Stomach (tissue), 9 donors: Measurements from ENCODE around the gene NOS1. TPM values are rescaled to one million over a fixed set of nuclear protein-coding genes. Genes with fewer than 3 reads are reported as not detected.

Experiments
- DNase-seq, 2 donors: peaks; one replicate each; pipeline versions ENCODE4 v3.0.0 to v3.0.0-alpha.2; 2013 to 2019
- H3K27ac ChIP-seq, 5 donors: fragments of 200-600 bp in 4 of 5; sonication (generic) in 4 of 5; one replicate each; pipeline ENCODE4 v1.5.1; 2013 to 2019; ENCODE audit warnings: mild to moderate bottlenecking in 1 of 5, moderate library complexity in 1 of 5
- H3K27me3 ChIP-seq, 3 donors: fragments of 200-600 bp; sonication (generic); one replicate each; pipeline ENCODE4 v1.5.1; 2017 to 2019; ENCODE audit warnings: mixed run types in 1 of 3
- H3K36me3 ChIP-seq, 4 donors: fragments of 200-600 bp; sonication (generic); 1 replicate in 3 of 4; 2 replicates in 1 of 4; pipeline ENCODE4 v1.5.1; 2016 to 2019
- H3K4me1 ChIP-seq, 4 donors: fragments of 200-600 bp; sonication (generic); one replicate each; pipeline ENCODE4 v1.5.1; 2016 to 2019
- H3K4me3 ChIP-seq, 4 donors: fragments of 200-600 bp; sonication (generic) in 3 of 4; one replicate each; pipeline ENCODE4 v1.5.1; 2016 to 2019; ENCODE audit warnings: mild to moderate bottlenecking in 1 of 4
- H3K9me3 ChIP-seq, 4 donors: fragments of 200-600 bp; sonication (generic); one replicate each; pipeline ENCODE4 v1.5.1; 2016 to 2019
- CTCF ChIP-seq, 7 experiments: fragments of 450-650 bp in 4 of 7; fragments of 200-600 bp in 3 of 7; sonication (generic) in 3 of 7; IDR thresholded peaks; one replicate each; pipeline ENCODE4 v1.5.1; 2016 to 2019; ENCODE audit warnings: antibody characterized with exemption in 7 of 7, control low read depth in 2 of 7, mild to moderate bottlenecking in 1 of 7
- EP300 ChIP-seq: sonication (generic); formaldehyde crosslinking; IDR thresholded peaks from one replicate; pipeline ENCODE4 v1.6.1; 2017; ENCODE audit warnings: antibody characterized with exemption
- POLR2A ChIP-seq, 4 donors: fragments of 450-650 bp; IDR thresholded peaks; one replicate each; pipeline ENCODE4 v1.6.1; 2016; ENCODE audit warnings: antibody characterized with exemption in 4 of 4, control low read depth in 2 of 4, mild to moderate bottlenecking in 1 of 4, moderate library complexity in 1 of 4
- POLR2AphosphoS5 ChIP-seq, 3 donors: sonication (generic); formaldehyde crosslinking; IDR thresholded peaks; one replicate each; pipeline ENCODE4 v1.6.1; 2016; ENCODE audit warnings: antibody characterized with exemption in 3 of 3
- WGBS, 5 donors: extraction: QIAGEN DNeasy Blood & Tissue Kit in 3 of 5; methylation state at CpG; one replicate each; pipeline versions ENCODE4 v1.1.5 to v1.1.7; 2013 to 2018; 5-methylcytosine and 5-hydroxymethylcytosine counted together
- intact Hi-C: fragments of 100-400 bp; cut with DNase I; formaldehyde crosslinking; loops from one replicate; pipeline ENCODE4 v1.15.1; 2023; ENCODE audit warnings: low total_unique reads
- polyA plus RNA-seq, 3 donors: library from polyadenylated mRNA; stranded (reverse); fragments of 200-250 nt; gene quantifications; one replicate each; pipeline ENCODE4 v1.2.3, GENCODE V29; 2013
- total RNA-seq, 5 donors: library from RNA; depleted of rRNA; stranded (reverse); fragments of >200 nt; gene quantifications; one replicate each; pipeline versions ENCODE4 v1.1.0 to v1.2.3, GENCODE V29; 2014 to 2016
- donor health status: healthy with polysubstance abuse.
- donor health status: Bipolar disorder and iron deficiency.
- donor health status: healthy.

Gene NOS1
- total and polyA plus RNA-seq, 8 donors, result 0.15 to 3.1 (median 0.29) TPM; not detected in 3

DNA sequence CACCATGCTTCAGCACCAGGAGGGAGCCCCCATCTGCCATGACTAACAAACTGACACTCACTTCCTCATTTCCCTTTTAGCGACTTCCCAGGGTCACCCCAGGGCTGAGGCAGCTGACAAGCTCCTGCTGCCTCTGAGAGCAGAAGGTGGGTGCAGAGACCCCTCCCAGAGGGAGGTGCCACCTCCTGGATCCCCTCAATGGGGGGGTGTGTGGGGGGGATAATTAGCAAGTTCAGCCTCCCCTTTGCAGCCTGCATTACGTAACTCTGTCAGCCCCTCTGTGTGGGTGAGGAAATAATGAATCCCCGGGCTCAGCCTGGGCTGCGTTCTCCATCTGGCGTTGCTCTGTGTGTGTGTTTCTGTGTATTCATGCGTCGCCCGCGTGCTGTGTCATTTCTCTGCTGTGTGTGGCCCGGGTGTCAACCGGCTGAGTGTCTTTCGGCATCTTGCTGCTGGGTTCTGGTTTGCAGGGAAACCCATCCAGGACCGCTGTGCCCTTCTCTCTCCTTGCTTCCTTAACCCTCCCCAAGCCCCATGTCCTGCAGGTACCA, 28.0 kb downstream of the NOS1 start:
- no peak overlapping the region for H3K4me3 ChIP-seq
- intact Hi-C loops, result no loop called here
- TF ChIP-seq CTCF (IDR thresholded peaks at IDR 0.05) (no peak), POLR2A (IDR thresholded peaks at IDR 0.05) (no peak), POLR2AphosphoS5 (IDR thresholded peaks at IDR 0.05) (no peak), EP300 (no peak)
- peaks cover 0 to 66% (median 12%) of the 10 kb centered on the region in 3 donors for H3K27me3 ChIP-seq
- peaks cover 0 to 9% (median 3%) of the 10 kb centered on the region in 4 donors for H3K4me1 ChIP-seq
- no peaks in the 10 kb centered on the region for H3K36me3 ChIP-seq
- peak in 1 of 2 donors; percentile 31 for DNase-seq
- no peaks in the 10 kb centered on the region for H3K9me3 ChIP-seq
- H3K27ac ChIP-seq, result no peak overlapping the region
- WGBS, 5 donors, result 17 to 37% (median 32%) methylated on average over 6 to 13 of the region's 13 CpGs

- TF ChIP-seq POLR2AphosphoS5 (IDR thresholded peaks at IDR 0.05) (no peak), POLR2A (IDR thresholded peaks at IDR 0.05) (no peak), CTCF (IDR thresholded peaks at IDR 0.05) (no peak), EP300 (no peak)
- Histone ChIP-seq H3K27ac (no peak overlapping the region), H3K4me3 (no peak overlapping the region), H3K9me3 (no peaks in the 10 kb centered on the region), H3K27me3 (peaks cover 0 to 83% (median 12%) of the 10 kb centered on the region in 3 donors), H3K36me3 (no peaks in the 10 kb centered on the region), H3K4me1 (peaks cover 0 to 9% (median 3%) of the 10 kb centered on the region in 4 donors)
- 43 to 52% (median 47%) methylated on average over 5 of the region's 5 CpGs for WGBS, 5 donors
- no peak for DNase-seq
- intact Hi-C loops, result no loop called here
Observed at GRCh38 chr12:117331691-117332090, 29.7 kb downstream of the NOS1 start.

DNA sequence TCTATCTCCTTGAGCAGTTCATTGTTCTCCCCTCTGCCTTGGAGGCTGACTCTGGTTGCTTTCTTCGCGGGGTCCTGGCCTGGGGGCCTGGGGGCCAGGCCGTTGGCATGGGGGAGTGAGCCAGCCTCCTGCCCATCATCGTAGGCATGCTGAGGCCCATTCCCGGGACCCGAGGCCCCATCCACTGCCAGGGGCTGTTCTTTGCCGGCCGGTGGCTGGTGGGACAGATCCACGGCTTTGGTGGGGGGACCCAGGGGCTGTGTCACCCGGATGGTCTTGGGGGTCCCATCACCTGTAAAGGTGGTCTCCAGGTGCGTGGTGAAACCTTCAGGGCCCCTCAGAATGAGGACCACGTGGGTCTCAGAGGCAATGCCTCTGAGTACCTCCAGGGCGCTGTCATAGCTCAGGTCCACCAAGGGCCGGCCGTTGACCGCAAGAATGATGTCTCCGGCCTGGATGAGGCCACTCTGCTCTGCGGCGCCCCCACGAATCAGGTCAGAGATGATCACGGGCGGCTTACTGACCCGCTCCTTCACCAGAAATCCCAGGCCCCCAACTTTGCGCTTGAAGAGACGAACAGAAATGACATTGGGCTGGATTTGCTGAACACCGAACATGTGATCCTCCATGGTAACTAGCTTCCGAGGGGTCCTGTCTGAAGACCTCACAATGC, 30.8 kb downstream of the NOS1 start:
- TF ChIP-seq CTCF (IDR thresholded peaks at IDR 0.05) (no peak), POLR2AphosphoS5 (IDR thresholded peaks at IDR 0.05) (no peak), EP300 (no peak), POLR2A (IDR thresholded peaks at IDR 0.05) (no peak)
- H3K9me3 ChIP-seq, result no peaks in the 10 kb centered on the region
- peaks cover 0 to 81% (median 12%) of the 10 kb centered on the region in 3 donors for H3K27me3 ChIP-seq
- DNase-seq, result no peak
- H3K4me1 ChIP-seq, result peaks cover 0 to 9% (median 3%) of the 10 kb centered on the region in 4 donors
- H3K27ac ChIP-seq, result no peak overlapping the region
- 88 to 91% (median 88%) methylated on average over 26 to 27 of the region's 27 CpGs for WGBS, 5 donors
- no peak overlapping the region for H3K4me3 ChIP-seq
- intact Hi-C loops, result no loop called here
- H3K36me3 ChIP-seq, result no peaks in the 10 kb centered on the region

DNA sequence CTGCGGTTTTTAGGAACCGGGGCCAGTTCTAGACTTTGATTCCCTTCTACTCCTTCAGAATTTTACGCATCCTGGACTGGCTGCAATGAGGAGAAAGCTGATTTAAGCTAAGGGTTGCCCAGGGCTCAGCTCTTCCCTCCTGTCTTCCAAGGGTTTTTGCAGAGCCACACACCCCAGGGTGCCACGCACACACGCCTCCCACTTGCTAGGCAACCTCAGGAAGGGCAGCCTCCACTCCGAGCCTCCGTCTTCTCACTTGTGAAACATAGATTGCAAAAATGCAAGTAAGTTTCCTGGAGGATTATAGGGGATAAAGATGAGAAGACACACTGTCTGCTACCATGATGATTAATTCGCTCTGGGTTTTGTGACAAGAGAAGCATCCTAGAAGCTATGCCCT, 31.7 kb downstream of the NOS1 start:
- Histone ChIP-seq H3K27me3 (peaks cover 0 to 81% (median 12%) of the 10 kb centered on the region in 3 donors), H3K9me3 (no peaks in the 10 kb centered on the region), H3K4me3 (no peak overlapping the region), H3K27ac (no peak overlapping the region), H3K4me1 (peaks cover 0 to 9% (median 2%) of the 10 kb centered on the region in 4 donors), H3K36me3 (no peaks in the 10 kb centered on the region)
- 82 to 86% (median 83%) methylated on average over 8 of the region's 8 CpGs for WGBS, 5 donors
- TF ChIP-seq POLR2AphosphoS5 (IDR thresholded peaks at IDR 0.05) (no peak), POLR2A (IDR thresholded peaks at IDR 0.05) (no peak), CTCF (IDR thresholded peaks at IDR 0.05) (no peak), EP300 (no peak)
- DNase-seq, result no peak
- intact Hi-C loops, result no loop called here
